NCI-H2196 (cell line): Measurements from ENCODE around the gene JMJD8.

Experiments used
- DNase-seq: peaks from one replicate; lab custom pipeline; 2025; ENCODE audit not compliant: unreplicated experiment; lab: John Stamatoyannopoulos, UW

The JMJD8 gene

GRCh38 chr16:644556-644955 is 39.6 kb downstream of the JMJD8 start:
- DNase-seq = no peak

GRCh38 chr16:643050-643368 is 41.1 kb downstream of the JMJD8 start:
- no peak for DNase-seq

DNA sequence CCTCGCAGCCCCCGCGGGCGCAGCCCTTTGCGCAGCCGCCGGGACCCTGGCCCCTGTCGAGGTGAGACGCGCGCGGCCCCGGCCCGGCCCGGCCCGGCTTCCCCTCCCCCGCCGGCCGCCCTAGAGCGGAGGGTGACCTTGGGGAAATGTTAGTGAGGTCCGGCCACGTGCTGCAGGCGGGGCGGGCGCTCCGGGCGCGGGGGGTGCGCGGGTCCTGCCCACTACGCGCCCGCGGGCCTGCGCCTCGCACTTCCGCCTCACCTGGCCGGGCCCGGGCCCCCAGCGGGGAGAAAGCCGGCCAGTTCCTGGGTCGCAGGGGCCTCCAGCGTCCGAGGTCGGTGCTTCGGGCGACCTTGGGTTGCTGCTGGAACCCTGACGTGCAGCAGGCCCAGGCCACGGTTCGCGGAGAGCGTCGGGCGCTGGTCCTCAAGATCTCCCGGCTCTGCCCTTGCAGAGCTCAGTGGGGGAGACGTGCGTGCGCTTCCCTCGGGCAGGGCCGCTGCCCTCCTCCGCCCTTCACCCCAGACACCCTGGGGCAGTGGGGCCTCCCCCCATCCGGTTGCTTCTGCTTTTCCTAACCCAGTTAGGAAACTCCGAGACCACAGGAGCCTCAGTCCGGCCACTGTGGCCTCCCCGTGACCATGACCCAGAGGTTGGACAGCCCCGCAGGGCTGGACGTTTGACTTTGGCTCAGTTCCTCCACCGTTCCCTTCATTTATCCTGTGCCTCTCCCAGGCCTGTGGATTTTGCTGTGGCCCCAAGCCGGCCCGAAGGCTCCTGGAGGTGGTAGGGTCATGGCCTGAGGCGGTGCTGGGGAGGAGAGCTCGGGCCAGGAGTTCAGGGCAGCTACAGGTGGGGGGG is 41.7 kb downstream of the JMJD8 start:
- DNase-seq = peak; percentile 57

- peak; percentile 88 for DNase-seq
Observed at GRCh38 chr16:641326-642188, 42.6 kb downstream of the JMJD8 start, which contains the start of gene MCRIP2. TSS of gene MCRIP2 (plus strand) at chr16:641828. CDS start at chr16:641992, 164 bp downstream.

- DNase-seq = no peak
Observed at GRCh38 chr16:640614-641013, 43.5 kb downstream of the JMJD8 start.

DNA sequence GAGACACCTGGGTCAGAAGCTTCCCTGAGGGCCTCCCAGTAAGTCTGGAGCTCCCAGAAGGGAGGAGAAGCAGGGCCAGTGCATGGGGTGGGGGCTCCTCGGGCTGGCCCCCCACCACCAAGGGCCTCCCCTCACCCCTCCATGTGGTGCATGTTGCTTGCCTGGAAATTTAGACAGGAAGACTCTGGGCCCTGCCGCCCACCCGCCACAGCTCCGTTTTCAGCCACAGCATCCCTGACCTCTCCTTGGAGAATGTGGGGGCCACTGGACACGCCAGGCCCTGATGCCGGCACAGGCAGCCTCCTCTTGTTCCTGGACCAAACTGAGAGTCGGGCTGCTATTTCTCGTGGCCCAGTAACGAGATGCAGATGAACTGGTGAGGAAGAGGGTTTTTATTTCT is 45.3 kb downstream of the JMJD8 start:
- no peak for DNase-seq

GRCh38 chr16:638034-638543 is 46.0 kb downstream of the JMJD8 start:
- no peak for DNase-seq

DNA sequence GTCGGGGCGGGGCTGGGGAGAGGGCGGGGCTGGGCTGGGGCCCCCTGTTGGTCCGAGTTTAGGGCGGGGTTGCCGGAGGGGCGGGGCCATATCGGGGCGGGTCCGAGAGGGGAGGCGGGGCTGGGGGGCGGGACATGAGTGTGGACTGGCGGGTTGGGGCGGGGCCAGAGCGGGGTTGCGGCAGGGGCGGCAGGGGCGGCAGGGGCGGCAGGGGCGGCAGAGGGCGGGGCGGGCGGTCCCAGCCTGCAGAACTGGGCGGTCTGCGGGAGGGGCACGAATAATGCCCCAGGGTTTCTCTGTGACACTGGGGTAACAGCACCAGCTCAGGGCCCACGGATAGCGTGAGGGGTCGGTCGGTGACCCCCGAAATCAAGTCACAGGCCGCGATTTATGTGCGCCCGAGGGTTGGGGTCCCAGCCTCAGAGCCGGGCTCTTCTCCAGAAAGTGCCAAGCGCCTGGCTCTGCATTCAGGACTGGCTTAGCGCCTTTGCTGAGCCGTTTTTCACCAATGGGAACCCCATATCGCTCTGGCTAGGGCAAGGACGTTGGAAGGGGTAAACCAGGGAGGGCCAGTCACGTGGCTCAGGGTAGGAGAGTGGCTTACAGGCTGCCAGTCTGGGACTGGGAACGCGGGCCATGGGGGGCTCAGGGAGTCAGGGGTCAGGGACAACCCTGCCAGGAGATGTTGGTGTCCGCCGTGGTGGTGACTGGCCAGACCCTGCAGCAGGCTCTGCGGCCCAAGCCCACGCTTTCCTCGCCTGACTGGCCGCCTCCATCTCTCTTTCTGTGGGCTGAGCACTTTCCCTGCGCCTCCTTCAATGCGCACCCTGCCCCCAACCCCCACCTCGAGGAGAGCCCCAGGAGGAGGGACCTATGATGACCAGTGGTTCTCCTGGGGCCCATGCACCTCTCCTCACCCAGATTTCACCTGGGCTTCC is 46.8 kb downstream of the JMJD8 start:
- DNase-seq = peak; percentile 88

DNA sequence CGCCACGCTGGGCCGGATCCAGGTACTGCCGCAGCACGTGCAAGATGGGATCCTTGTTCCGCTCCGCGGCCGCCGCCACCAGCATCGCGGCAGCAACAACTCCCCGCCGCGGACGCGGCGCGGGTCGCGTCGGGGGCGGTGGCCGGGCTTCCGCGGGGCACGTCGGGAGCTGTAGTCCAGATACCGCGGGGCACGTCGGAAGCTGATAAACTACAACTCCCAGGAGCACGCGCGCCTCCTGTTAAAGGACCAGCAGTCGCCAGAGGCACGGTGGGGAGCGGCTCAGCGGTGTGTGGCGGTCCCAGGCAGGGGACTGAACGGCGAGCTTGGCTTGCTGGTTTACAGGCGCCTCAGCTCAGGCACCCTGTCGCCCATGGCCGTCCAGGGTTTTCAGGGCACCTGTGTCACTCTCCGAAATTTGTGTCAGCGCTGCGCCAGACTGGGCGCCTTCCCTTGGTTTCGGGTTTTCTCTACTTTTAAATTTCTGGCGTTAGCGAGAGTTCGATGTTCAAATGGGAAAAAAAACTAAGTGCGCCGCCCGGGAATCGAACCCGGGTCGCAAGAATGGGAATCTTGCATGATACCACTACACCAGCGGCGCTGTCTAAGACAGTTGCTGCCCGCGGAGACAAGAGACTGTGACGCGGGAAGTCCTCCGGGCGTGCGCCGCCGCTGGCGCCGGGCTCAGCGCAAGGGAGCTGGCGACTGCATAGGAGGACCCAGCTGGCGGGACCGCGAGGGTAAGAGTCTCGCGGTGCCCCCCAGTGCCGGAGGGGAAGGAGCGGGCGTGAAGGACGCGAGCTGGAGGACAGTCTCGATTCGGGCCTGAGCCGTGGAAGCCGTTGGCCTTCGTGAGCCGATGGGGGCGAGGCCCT is 47.7 kb downstream of the JMJD8 start, which contains the start of gene METTL26:
Gene METTL26 (minus strand): TSS at position 100 of the 875 bp plus-strand sequence. CDS start 15 bp downstream, at position 85.
- peak; percentile 94 for DNase-seq

DNA sequence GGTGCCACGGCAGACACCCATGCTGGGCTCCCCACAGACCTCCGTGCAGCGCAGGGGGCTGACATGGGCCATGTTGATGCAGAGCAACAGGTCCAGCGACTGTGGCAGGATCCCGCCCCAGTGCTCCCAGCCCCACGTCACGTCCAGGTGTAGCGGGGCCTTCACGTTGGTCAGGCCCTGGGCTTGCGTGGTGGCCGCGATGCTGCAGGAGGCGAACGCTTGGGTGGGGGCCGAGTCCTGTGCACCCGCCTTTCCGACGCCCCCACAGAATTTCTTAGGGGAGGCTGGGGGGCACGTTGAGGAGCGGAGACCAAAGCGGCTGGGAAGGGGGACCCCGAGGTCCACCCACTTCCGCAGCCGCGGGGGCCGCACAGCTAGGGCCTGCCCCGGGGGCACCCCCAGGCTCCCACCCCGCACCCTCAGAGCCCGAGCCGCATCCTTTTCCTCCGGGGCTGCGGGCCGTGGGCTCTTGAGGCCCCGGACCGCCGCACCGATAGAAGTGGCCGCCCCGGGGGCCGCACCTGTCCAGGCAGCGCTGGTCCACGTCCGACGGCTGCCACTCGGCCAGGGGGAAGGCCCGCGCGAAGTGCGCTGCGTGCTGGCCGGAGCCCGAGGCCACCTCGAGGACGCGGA is 48.4 kb downstream of the JMJD8 start:
- no peak for DNase-seq

GRCh38 chr16:634996-635395 is 49.1 kb downstream of the JMJD8 start:
- DNase-seq = no peak

DNA sequence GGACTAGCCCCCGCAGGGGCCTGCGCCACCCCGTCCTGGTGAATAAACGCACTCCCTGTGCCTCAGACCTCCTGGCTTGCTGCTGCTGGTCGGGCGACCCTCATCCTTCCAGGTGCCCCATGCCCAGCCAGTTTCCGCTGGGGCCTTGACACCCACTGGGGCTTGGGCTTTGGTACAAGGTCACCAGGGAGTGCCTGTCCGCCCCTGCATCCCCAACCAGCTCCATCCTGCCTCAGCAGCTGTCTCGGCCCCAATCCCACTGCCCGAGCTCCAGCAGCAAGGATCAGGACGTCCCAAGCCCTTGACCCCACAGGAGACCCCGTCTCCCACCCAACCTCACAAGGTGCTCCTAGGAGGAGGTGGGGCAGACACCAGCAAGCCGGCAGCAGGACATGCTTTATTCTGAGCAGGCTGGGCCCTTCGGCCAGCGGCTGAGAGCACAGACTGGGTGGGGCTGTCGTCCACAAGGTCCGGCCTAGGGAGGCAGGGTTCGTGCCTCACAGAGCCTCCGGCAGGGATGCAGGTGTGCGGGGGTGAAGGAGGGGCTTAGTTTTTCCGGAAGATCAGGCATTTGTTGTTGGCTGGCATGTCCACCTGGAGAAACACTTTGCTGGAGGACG is 50.0 kb downstream of the JMJD8 start:
- DNase-seq = no peak

- DNase-seq = no peak
Observed at GRCh38 chr16:633336-634050, 50.6 kb downstream of the JMJD8 start.

- no peak for DNase-seq
Observed at GRCh38 chr16:632486-633335, 51.4 kb downstream of the JMJD8 start.

DNA sequence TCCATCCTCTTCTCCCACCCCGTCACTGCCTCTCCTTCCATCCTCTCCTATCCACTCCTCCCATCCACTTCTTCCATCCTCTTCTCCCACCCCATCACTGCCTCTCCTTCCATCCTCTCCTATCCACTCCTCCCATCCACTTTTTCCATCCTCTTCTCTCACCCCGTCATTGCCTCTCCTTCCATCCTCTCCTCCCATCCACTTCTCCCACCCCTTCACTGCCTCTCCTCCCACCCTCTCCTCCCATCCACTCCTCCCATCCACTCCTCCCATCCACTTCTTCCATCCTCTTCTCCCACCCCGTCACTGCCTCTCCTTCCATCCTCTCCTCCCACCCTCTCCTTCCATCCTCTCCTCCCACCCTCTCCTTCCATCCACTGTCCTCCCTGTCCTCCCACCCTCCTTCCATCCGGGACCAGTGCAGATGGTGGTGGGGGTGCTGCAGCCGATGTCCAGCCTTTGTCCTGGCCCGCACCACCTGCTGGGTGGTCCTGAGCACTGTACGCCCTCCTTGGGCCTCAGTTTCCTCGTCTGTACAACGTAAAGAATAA is 52.3 kb downstream of the JMJD8 start:
- DNase-seq = no peak
